GM12878 (cell line): Measurements from ENCODE around the gene CRTC1.

ENCODE experiments used
- BACH1 ChIP-seq: fragments of 450-650 bp; IDR thresholded peaks from 2 replicates; pipeline ENCODE4 v1.6.1; 2017; ENCODE audit warnings: mild to moderate bottlenecking, borderline replicate concordance
- EZH2 ChIP-seq: IDR thresholded peaks from 2 replicates; pipeline ENCODE4 v1.6.1; 2012; ENCODE audit warnings: low read depth, mild to moderate bottlenecking, control low read depth, inconsistent platforms, low read length, borderline replicate concordance; ENCODE audit not compliant: control insufficient read depth
- JUND ChIP-seq: IDR thresholded peaks from 2 replicates; pipeline ENCODE4 v1.6.1; 2012; ENCODE audit warnings: low read depth, mild to moderate bottlenecking, low read length, improper control_type of control experiment, moderate library complexity
- NBN ChIP-seq: fragments of 450-650 bp; IDR thresholded peaks from 2 replicates; pipeline ENCODE4 v1.6.1; 2016
- POLR2AphosphoS5 ChIP-seq: IDR thresholded peaks from 2 replicates; pipeline ENCODE4 v1.6.1; 2011; ENCODE audit warnings: mild to moderate bottlenecking, low read length, inconsistent platforms
- RAD51 ChIP-seq: fragments of 450-650 bp; IDR thresholded peaks from 2 replicates; pipeline ENCODE4 v1.6.1; 2016; ENCODE audit warnings: moderate library complexity, mild to moderate bottlenecking, inconsistent platforms
- SMAD1 ChIP-seq: fragments of 450-650 bp; IDR thresholded peaks from 2 replicates; pipeline ENCODE4 v1.6.1; 2018; ENCODE audit warnings: mild to moderate bottlenecking, low read depth; ENCODE audit not compliant: partially characterized antibody
- SRF ChIP-seq, 2 experiments: IDR thresholded peaks; 2 replicates each; pipeline ENCODE4 v1.6.1; 2011; ENCODE audit warnings: low read depth in 2 of 2, low read length in 2 of 2, mild to moderate bottlenecking in 1 of 2, moderate library complexity in 1 of 2
- STAT3 ChIP-seq: IDR thresholded peaks from 2 replicates; pipeline ENCODE4 v1.6.1; 2011; ENCODE audit warnings: low read depth, low read length, improper control_type of control experiment
- TAF1 ChIP-seq: IDR thresholded peaks from 2 replicates; pipeline ENCODE4 v1.6.1; 2011; ENCODE audit warnings: mild to moderate bottlenecking, low read depth, low read length, borderline replicate concordance
- TF ChIP-seq, protein P1 (sequence below), 3 experiments: IDR thresholded peaks in 2 of 3; conservative IDR thresholded peaks in 1 of 3; 2 replicates each; pipeline ENCODE4 v1.5.1; 2011; ENCODE audit warnings: low read depth in 3 of 3, low read length in 3 of 3, mild to moderate bottlenecking in 3 of 3, control low read depth in 2 of 3, moderate library complexity in 2 of 3, inconsistent platforms in 1 of 3, mixed read lengths in 1 of 3; ENCODE audit not compliant: control insufficient read depth in 2 of 3, insufficient read depth in 1 of 3; ENCODE audit errors: extremely low read depth in 1 of 3
- TF ChIP-seq, protein P2 (sequence below): fragments of 450-650 bp; IDR thresholded peaks from 2 replicates; pipeline ENCODE4 v1.6.1; 2014; ENCODE audit warnings: mild to moderate bottlenecking
- TF ChIP-seq, protein P3 (sequence below): fragments of 450-650 bp; formaldehyde crosslinking; IDR thresholded peaks from 2 replicates; pipeline ENCODE4 v1.5.0; 2022; ENCODE audit warnings: mild to moderate bottlenecking, missing genetic modification characterization
- TF ChIP-seq, protein P4 (sequence below): fragments of 450-650 bp; IDR thresholded peaks from 2 replicates; pipeline ENCODE4 v1.6.1; 2016; ENCODE audit warnings: mild to moderate bottlenecking

DNA sequence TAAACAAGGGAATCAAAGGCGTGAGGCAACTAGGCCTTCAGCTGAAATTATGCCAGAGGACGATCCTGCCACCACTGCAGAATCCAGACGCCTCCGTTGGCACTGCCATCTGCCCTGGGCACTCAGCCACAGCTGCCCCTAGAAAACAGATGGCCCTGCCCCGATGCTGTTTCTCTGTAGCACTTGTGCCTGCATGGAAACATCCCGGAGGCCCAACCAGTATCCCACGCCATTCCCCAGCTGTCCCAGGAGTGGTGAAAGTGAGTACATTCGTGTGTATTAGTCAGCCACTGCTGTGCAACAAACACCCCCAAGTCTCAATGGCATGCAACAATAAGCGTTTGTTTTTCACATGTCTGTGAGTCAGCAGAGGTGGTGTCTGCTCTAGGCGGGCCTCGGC is 8.9 kb upstream of the CRTC1 start:
- no peak for TF ChIP-seq BACH1
- TF ChIP-seq, protein P1, sequence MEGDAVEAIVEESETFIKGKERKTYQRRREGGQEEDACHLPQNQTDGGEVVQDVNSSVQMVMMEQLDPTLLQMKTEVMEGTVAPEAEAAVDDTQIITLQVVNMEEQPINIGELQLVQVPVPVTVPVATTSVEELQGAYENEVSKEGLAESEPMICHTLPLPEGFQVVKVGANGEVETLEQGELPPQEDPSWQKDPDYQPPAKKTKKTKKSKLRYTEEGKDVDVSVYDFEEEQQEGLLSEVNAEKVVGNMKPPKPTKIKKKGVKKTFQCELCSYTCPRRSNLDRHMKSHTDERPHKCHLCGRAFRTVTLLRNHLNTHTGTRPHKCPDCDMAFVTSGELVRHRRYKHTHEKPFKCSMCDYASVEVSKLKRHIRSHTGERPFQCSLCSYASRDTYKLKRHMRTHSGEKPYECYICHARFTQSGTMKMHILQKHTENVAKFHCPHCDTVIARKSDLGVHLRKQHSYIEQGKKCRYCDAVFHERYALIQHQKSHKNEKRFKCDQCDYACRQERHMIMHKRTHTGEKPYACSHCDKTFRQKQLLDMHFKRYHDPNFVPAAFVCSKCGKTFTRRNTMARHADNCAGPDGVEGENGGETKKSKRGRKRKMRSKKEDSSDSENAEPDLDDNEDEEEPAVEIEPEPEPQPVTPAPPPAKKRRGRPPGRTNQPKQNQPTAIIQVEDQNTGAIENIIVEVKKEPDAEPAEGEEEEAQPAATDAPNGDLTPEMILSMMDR (IDR thresholded peaks at IDR 0.05 in 2 of 3, conservative IDR thresholded peaks at IDR 0.05 in 1 of 3; ENCODE audit: control insufficient read depth in 2 of 3, extremely low read depth in 1 of 3, insufficient read depth in 1 of 3, low read depth in 3 of 3, low read length in 3 of 3): no peak
- TF ChIP-seq, protein P2, sequence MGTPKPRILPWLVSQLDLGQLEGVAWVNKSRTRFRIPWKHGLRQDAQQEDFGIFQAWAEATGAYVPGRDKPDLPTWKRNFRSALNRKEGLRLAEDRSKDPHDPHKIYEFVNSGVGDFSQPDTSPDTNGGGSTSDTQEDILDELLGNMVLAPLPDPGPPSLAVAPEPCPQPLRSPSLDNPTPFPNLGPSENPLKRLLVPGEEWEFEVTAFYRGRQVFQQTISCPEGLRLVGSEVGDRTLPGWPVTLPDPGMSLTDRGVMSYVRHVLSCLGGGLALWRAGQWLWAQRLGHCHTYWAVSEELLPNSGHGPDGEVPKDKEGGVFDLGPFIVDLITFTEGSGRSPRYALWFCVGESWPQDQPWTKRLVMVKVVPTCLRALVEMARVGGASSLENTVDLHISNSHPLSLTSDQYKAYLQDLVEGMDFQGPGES: no peak
- no peak for TF ChIP-seq STAT3
- no peak for TF ChIP-seq SMAD1
- no peak for TF ChIP-seq JUND
- no peak for TF ChIP-seq SRF (IDR thresholded peaks at IDR 0.05; ENCODE audit: low read depth in 2 of 2, low read length in 2 of 2)
- no peak for TF ChIP-seq NBN
- TF ChIP-seq, protein P3, sequence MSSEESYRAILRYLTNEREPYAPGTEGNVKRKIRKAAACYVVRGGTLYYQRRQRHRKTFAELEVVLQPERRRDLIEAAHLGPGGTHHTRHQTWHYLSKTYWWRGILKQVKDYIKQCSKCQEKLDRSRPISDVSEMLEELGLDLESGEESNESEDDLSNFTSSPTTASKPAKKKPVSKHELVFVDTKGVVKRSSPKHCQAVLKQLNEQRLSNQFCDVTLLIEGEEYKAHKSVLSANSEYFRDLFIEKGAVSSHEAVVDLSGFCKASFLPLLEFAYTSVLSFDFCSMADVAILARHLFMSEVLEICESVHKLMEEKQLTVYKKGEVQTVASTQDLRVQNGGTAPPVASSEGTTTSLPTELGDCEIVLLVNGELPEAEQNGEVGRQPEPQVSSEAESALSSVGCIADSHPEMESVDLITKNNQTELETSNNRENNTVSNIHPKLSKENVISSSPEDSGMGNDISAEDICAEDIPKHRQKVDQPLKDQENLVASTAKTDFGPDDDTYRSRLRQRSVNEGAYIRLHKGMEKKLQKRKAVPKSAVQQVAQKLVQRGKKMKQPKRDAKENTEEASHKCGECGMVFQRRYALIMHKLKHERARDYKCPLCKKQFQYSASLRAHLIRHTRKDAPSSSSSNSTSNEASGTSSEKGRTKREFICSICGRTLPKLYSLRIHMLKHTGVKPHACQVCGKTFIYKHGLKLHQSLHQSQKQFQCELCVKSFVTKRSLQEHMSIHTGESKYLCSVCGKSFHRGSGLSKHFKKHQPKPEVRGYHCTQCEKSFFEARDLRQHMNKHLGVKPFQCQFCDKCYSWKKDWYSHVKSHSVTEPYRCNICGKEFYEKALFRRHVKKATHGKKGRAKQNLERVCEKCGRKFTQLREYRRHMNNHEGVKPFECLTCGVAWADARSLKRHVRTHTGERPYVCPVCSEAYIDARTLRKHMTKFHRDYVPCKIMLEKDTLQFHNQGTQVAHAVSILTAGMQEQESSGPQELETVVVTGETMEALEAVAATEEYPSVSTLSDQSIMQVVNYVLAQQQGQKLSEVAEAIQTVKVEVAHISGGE (CRISPR knock-in tag): no peak
- TF ChIP-seq EZH2: no peak
- no peak for TF ChIP-seq POLR2AphosphoS5
- TF ChIP-seq, protein P4, sequence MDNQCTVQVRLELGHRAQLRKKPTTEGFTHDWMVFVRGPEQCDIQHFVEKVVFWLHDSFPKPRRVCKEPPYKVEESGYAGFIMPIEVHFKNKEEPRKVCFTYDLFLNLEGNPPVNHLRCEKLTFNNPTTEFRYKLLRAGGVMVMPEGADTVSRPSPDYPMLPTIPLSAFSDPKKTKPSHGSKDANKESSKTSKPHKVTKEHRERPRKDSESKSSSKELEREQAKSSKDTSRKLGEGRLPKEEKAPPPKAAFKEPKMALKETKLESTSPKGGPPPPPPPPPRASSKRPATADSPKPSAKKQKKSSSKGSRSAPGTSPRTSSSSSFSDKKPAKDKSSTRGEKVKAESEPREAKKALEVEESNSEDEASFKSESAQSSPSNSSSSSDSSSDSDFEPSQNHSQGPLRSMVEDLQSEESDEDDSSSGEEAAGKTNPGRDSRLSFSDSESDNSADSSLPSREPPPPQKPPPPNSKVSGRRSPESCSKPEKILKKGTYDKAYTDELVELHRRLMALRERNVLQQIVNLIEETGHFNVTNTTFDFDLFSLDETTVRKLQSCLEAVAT: no peak
- no peak for TF ChIP-seq RAD51
- no peak for TF ChIP-seq TAF1
